Peyer's patch (tissue), 4 donors: ENCODE results near the gene ZNF813. TPM values are rescaled to one million over a fixed set of nuclear protein-coding genes. Genes with fewer than 3 reads are reported as not detected.

ENCODE experiments used
- DNase-seq, 3 donors: peaks; one replicate each; pipeline ENCODE4 v3.0.0-alpha.2; 2017 to 2019
- H3K27ac ChIP-seq, 4 donors: fragments of 200-600 bp; sonication (generic); one replicate each; pipeline ENCODE4 v1.5.1; 2016 to 2019
- H3K27me3 ChIP-seq, 2 donors: fragments of 200-600 bp; sonication (generic); one replicate each; pipeline ENCODE4 v1.5.1; 2019
- H3K36me3 ChIP-seq, 3 donors: fragments of 200-600 bp; sonication (generic); one replicate each; pipeline ENCODE4 v1.5.1; 2016 to 2019
- H3K4me1 ChIP-seq, 4 donors: fragments of 200-600 bp; sonication (generic); one replicate each; pipeline ENCODE4 v1.5.1; 2016 to 2019
- H3K4me3 ChIP-seq, 4 donors: fragments of 200-600 bp; sonication (generic); 1 replicate in 3 of 4; 2 replicates in 1 of 4; pipeline ENCODE4 v1.5.1; 2016 to 2019; ENCODE audit warnings: mild to moderate bottlenecking in 1 of 4
- H3K9me3 ChIP-seq, 4 donors: fragments of 200-600 bp; sonication (generic); one replicate each; pipeline ENCODE4 v1.5.1; 2016 to 2019; ENCODE audit warnings: mild to moderate bottlenecking in 1 of 4
- POLR2A ChIP-seq, 2 donors: fragments of 450-650 bp; IDR thresholded peaks; one replicate each; pipeline ENCODE4 v1.5.1; 2017; ENCODE audit warnings: antibody characterized with exemption in 2 of 2, mild to moderate bottlenecking in 2 of 2, moderate library complexity in 2 of 2
- total RNA-seq, 4 donors: library from RNA; depleted of rRNA; stranded (reverse); fragments of >200 nt; gene quantifications; one replicate each; pipeline ENCODE4 v1.1.0, GENCODE V29; 2016
- TF ChIP-seq, protein P1 (sequence below), 6 experiments: fragments of 450-650 bp in 4 of 6; fragments of 200-600 bp in 2 of 6; sonication (generic) in 1 of 6; IDR thresholded peaks; one replicate each; pipeline ENCODE4 v1.5.1; 2017 to 2019; ENCODE audit warnings: antibody characterized with exemption in 6 of 6, mild to moderate bottlenecking in 3 of 6, moderate library complexity in 1 of 6

The ZNF813 gene
- total RNA-seq, 4 donors from 2014 or later, result 3.0 to 27.2 (median 5.8) TPM

DNA sequence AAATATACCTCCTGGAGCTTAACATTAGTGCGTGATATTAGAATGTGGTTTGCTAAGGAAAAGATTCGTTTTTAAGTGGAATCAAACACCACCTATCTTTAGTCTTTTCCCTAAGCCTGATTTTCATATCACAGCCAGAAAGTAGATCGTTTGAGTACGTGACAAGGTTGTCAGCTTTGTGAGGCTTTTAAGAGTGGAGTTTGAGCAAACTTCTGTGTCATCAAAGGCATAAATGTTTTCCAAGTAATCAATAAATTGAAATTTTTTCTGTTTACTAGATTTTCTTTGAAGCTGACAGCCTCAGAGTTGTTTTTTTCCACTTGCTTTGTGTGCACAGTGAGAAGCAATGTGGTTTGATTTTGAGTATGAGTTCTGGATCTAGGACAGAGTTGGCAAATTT is 63.9 kb downstream of the ZNF813 start:
- H3K4me3 ChIP-seq, result no peak overlapping the region

DNA sequence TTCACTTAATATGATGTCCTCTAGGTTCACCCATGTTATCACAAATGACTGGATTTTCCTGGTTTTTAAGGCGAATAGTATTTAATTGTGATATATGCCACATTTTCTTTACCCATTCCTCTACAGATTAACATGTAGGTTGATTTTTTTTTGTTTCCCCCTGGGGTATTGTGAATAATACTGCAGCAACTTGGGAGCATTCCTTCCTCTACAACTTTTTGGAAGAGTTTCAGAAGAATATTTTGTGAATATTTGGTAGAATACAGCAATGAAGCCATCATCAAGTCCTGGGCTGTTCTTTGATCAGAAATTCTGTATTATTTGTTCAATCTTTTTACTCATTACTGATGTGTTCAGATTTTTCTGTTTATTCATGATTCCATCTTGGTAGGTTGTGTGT is 64.8 kb downstream of the ZNF813 start:
- Histone ChIP-seq H3K4me1 (no peaks in the 10 kb centered on the region), H3K27me3 (no peaks in the 10 kb centered on the region), H3K4me3 (no peak overlapping the region), H3K9me3 (peaks cover 0 to 4% (median 0%) of the 10 kb centered on the region in 4 donors), H3K36me3 (no peaks in the 10 kb centered on the region), H3K27ac (no peak overlapping the region)
- TF ChIP-seq, protein P1, sequence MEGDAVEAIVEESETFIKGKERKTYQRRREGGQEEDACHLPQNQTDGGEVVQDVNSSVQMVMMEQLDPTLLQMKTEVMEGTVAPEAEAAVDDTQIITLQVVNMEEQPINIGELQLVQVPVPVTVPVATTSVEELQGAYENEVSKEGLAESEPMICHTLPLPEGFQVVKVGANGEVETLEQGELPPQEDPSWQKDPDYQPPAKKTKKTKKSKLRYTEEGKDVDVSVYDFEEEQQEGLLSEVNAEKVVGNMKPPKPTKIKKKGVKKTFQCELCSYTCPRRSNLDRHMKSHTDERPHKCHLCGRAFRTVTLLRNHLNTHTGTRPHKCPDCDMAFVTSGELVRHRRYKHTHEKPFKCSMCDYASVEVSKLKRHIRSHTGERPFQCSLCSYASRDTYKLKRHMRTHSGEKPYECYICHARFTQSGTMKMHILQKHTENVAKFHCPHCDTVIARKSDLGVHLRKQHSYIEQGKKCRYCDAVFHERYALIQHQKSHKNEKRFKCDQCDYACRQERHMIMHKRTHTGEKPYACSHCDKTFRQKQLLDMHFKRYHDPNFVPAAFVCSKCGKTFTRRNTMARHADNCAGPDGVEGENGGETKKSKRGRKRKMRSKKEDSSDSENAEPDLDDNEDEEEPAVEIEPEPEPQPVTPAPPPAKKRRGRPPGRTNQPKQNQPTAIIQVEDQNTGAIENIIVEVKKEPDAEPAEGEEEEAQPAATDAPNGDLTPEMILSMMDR (IDR thresholded peaks at IDR 0.05), result no peak
- no peak for TF ChIP-seq POLR2A (IDR thresholded peaks at IDR 0.05)
- no peak for DNase-seq

More for the DNA sequence above, 63.9 kb downstream of the ZNF813 start:
- Histone ChIP-seq H3K27ac (no peak overlapping the region), H3K9me3 (peaks cover 0 to 4% (median 0%) of the 10 kb centered on the region in 4 donors), H3K27me3 (no peaks in the 10 kb centered on the region), H3K4me1 (no peaks in the 10 kb centered on the region), H3K36me3 (no peaks in the 10 kb centered on the region)
- no peak for TF ChIP-seq POLR2A (IDR thresholded peaks at IDR 0.05)
- TF ChIP-seq, protein P1 (IDR thresholded peaks at IDR 0.05), result no peak
- DNase-seq, result no peak

DNA sequence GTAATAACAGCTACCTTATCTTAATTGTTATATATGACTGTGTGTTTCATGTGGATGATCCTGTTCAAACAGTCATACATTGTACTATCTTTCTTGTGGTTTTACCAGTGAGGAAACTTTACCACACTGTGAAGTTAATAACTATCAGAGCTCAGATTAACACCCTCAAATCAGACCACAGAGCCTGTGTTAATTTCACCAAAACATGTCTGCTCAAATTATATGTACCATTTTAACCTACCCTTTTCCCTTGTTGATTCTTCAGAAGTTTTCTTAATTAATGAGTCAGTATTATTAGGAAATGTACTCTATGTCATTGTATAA is 68.7 kb downstream of the ZNF813 start:
- DNase-seq, result no peak
- Histone ChIP-seq H3K27ac (no peak overlapping the region), H3K36me3 (no peaks in the 10 kb centered on the region), H3K27me3 (no peaks in the 10 kb centered on the region), H3K4me3 (no peak overlapping the region), H3K9me3 (no peaks in the 10 kb centered on the region), H3K4me1 (no peaks in the 10 kb centered on the region)
- TF ChIP-seq, protein P1 (IDR thresholded peaks at IDR 0.05), result no peak

DNA sequence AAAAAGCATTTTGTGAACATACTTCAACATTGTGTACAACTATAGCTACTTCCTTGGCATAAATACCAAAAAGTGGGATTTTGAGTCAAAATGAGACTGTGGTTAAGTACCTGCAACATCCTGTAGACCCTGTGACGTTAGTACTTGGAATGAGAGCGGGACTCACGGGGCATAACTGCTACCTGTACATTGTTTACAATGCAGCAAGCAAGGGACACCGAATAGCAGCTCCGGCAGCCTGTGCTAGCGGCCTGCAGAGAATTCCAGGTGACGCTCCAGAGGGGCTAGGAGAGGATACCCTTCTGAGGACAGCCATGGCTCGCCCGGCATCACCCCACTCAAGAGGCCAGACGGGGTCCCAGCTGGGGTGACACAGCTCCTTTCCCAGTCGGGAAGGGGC is 69.6 kb downstream of the ZNF813 start:
- Histone ChIP-seq H3K9me3 (no peaks in the 10 kb centered on the region), H3K4me3 (peak overlapping the region; percentile 63 to 76 (median 72)), H3K27ac (peak overlapping the region; percentile 80 to 86 (median 82)), H3K36me3 (peaks cover 0 to 6% (median 0%) of the 10 kb centered on the region in 3 donors), H3K4me1 (no peaks in the 10 kb centered on the region), H3K27me3 (no peaks in the 10 kb centered on the region)
- TF ChIP-seq, protein P1 (IDR thresholded peaks at IDR 0.05), result no peak
- no peak for TF ChIP-seq POLR2A (IDR thresholded peaks at IDR 0.05)
- DNase-seq, result no peak

DNA sequence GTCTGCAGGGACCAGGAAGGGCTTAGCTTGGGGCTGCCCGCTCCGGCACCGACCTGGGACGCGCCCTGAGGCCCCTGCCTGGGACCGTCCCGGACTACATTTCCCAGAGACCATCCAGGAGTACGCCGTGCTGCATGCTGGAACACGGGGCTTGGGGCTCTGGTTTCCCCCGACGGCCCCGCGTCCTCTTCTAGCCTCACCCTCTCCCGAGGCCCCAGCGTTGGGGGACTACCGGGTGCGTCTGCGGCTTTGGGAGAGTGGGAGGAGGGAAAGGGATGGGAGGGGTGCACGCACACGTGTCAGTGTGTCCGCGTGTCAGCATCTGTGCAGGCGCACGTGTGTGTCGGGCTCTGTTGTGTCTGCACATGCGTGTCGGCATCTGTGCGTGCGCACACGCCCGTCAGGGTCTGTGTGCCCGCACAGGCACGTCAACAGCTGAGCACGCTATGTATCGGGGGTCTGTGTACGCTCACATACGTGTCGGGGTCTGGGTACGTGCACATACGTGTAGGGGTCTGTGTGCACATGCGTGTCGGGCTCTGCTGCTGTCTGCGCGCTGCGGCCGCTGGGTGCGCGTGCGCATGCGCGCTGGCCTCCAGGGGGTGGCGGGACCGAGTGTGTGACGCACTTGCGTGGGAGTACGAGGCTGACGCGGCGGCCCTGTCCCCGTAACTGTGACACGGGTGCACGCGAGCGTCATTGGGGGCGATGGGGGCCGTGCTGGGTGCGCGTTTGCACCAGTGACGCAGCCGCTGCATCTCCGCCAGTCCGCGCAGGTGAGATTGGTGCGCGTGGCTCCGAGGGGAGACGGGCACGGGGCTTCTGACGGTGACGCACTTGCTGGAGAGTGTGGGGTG is 70.2 kb downstream of the ZNF813 start, which contains the start of gene ZNF331:
Gene ZNF331, plus strand, starts transcription at position 625 of the 857 bp plus-strand sequence. CDS start 31,232 bp downstream, outside the sequence.
- H3K4me1 ChIP-seq, result no peaks in the 10 kb centered on the region
- peak within 1 kb of the TSS; percentile 80 to 86 (median 82) for H3K27ac ChIP-seq
- peaks cover 0 to 6% (median 0%) of the 10 kb centered on the region in 3 donors for H3K36me3 ChIP-seq
- peak; percentile 31 to 52 for TF ChIP-seq POLR2A (IDR thresholded peaks at IDR 0.05)
- TF ChIP-seq, protein P1 (IDR thresholded peaks at IDR 0.05), result peak in 4 of 6 experiments; percentile 20 to 76 (median 66)
- H3K27me3 ChIP-seq, result no peaks in the 10 kb centered on the region
- peak; percentile 82 to 93 (median 82) for DNase-seq
- H3K4me3 ChIP-seq, result peak within 1 kb of the TSS; percentile 63 to 76 (median 72)
- no peaks in the 10 kb centered on the region for H3K9me3 ChIP-seq
